DMS 273 (cell line): ENCODE results near the gene ACSM2B.
"Not testable (repeated sequence)": the region's sequence is repeated elsewhere in the genome, so short reads cannot be mapped to it uniquely, and the experiment has no call there.

ENCODE experiments used
- DNase-seq: peaks from one replicate; lab custom pipeline; 2025; ENCODE audit not compliant: unreplicated experiment; lab: John Stamatoyannopoulos, UW

Gene ACSM2B, protein sequence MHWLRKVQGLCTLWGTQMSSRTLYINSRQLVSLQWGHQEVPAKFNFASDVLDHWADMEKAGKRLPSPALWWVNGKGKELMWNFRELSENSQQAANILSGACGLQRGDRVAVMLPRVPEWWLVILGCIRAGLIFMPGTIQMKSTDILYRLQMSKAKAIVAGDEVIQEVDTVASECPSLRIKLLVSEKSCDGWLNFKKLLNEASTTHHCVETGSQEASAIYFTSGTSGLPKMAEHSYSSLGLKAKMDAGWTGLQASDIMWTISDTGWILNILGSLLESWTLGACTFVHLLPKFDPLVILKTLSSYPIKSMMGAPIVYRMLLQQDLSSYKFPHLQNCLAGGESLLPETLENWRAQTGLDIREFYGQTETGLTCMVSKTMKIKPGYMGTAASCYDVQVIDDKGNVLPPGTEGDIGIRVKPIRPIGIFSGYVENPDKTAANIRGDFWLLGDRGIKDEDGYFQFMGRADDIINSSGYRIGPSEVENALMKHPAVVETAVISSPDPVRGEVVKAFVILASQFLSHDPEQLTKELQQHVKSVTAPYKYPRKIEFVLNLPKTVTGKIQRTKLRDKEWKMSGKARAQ

DNA sequence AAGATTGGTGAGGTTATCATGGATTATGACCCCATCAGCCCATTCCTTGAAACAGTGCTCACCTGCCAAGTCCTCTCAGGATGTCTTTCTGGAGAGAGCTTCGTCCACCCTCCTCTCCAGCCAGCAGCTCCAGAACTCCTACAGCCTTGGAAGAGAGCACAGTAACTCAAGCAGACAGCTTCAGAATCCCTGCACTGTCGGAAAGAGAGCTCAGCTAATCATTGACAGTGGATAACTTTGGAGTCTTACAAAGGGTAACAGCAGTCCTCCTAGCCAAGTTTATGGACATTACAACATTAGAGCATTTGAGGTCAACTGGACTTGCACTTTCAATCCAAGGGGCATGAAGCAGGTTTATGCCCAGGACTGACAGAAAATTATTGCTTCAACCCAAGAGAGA is at the start of gene ACSM2B:
ACSM2B (minus strand) TSS at position 223 of the 400 bp plus-strand sequence. CDS start 11,522 bp downstream, outside the sequence.
- DNase-seq, result not testable (repeated sequence)

DNA sequence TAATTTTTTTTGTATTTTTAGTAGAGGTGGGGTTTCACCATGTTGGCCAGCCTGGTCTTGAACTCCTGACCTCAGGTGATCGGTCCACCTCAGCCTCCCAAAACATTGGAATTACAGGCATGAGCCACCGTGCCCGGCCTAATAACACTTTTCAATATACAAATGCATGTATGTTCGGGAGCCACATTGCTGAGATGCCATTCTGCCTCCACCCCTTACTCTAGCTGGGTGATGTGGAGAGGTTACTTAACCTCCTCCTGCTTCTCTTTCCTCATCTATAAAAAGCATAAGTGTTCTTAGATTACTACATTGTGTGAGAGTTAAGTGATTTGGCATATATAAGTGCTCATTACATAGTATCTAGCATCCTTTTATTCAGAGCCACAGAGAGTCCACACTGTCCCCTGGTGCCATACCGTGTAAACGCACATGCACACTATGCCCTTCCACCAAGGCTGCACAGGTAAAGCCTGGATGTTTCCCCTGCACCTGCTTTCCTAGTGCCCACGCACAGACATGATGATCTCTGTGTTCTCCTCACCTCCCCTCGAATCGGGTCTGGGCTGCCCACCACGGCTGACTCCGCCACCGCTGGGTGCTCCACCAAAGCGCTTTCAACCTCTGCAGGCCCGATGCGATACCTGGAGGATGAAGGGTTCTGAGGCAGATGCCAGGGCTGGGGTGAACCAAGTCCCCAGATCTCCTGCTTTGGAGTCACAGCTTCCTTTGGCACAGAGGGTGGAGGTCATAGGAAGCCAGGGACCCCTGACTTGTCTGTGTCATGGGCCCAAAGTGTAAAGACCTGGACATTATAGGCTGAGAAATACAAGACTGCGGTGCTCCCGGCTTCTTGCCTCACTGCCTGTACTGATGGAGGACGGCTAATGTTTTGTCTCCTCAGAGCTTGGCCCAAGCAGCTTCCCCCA is 49.0 kb upstream of the ACSM2B start:
- DNase-seq, result no peak

DNA sequence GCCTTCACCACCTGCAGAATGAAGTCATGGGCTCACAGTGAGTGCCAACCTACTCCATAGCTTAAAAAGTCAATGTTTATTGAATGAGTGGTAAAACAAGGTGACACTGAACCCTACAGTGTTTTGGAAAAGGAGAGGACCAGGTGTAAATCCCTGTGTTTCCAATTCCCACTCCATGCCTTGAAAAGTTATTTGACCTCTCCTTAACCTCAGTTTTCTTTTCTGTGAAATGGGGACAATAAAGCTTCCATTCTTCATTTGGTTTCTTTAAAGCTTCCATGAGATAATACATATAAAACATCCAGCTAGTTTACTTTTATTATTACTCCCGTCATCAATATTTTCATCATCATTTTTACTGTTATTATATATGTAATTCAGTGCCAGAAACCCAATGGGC is 48.0 kb upstream of the ACSM2B start:
- DNase-seq, result no peak

DNA sequence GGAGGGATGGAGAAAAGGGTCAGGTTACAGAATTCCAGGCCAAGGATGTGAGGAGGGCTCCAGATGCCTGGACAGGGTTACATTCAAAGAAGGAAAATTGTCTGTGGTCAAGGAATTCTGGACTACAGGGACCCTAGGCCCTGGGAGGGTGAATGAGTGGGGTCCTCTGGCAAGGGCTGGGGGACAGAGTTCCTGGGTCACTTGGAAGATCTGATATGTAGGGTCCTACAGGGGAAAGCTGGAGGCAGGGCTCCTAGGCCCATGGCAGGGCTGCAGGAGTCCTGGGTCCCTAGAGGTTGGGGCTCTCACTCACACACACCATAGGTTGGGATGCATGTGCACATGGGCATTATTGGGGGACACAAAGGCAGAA is 46.3 kb upstream of the ACSM2B start:
- DNase-seq, result no peak

DNA sequence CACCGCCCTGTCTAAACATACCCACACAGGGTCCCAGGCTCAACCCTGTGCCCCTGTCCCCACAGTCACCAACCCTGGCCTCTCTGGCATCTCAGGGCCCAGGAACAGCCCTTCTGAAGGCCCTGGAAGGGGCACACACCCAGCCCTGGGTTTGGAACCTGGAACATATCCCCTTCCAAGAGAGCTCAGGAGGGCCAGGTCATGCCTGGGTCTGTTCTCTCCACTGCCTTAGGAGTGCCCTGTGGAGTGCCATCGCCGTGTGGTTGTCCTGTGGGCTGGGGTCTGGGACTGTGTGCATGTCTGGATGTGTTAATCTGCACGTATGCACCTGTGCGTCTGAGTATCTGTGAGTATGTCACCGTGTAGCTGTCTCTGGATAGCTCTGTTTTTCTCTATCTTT is 45.2 kb upstream of the ACSM2B start:
- no peak for DNase-seq

DNA sequence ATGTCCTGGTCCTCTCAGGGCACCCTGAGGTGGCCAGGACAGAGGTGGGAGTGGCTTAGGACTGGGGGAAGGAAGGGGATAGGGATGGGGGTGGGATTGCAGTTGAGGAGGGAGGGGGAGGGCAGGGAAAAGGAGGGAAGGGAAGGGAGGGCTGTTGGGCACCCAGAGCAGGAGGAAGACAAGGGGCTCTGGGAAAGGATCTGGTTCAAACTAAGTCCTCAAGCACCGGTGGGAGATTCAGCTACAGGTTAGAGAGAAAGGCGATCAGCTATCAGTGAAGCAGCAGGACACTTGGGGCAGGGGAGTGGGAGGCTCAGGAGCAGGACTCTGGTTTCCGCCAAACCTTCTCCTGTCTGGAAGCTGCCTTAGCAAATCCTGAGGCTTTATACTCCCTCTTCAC is 44.6 kb upstream of the ACSM2B start:
- DNase-seq, result no peak

DNA sequence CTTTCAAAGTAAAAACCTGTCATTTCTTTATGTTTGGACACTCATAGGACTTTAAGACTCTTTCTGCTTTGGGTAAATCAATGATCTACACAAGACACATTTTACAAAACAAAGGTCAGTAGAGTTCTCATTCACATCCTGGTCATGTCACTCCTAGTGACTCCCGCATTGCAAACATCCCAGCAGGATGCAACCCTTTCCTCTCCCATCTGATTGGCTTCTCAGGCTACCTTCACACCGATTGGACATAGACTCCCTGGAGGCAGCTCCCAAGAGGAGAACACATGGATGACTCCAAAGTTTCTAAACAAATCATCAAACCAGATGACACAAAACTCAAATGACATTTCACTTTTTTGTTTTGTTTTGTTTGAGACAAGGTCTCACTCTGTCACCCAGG is 43.8 kb upstream of the ACSM2B start:
- DNase-seq, result no peak

DNA sequence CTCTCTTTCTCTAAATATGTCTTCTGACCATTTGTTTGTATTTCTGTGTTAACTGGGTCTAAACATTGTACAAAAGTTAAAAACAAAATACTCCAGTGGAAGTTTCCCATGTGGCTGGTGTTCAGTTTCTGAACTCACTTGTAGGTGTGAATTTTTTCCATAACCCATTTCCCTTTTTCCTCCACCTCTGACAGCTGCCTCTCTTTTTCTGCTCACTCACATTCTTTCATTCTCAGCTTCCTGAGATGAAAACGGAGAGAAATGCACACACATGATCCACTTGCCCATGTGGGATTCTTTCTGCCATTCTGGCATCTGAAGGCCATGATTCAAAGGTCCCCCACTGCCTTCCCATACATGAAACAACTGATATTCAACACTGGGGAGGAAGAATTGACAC is 41.1 kb upstream of the ACSM2B start:
- no peak for DNase-seq

DNA sequence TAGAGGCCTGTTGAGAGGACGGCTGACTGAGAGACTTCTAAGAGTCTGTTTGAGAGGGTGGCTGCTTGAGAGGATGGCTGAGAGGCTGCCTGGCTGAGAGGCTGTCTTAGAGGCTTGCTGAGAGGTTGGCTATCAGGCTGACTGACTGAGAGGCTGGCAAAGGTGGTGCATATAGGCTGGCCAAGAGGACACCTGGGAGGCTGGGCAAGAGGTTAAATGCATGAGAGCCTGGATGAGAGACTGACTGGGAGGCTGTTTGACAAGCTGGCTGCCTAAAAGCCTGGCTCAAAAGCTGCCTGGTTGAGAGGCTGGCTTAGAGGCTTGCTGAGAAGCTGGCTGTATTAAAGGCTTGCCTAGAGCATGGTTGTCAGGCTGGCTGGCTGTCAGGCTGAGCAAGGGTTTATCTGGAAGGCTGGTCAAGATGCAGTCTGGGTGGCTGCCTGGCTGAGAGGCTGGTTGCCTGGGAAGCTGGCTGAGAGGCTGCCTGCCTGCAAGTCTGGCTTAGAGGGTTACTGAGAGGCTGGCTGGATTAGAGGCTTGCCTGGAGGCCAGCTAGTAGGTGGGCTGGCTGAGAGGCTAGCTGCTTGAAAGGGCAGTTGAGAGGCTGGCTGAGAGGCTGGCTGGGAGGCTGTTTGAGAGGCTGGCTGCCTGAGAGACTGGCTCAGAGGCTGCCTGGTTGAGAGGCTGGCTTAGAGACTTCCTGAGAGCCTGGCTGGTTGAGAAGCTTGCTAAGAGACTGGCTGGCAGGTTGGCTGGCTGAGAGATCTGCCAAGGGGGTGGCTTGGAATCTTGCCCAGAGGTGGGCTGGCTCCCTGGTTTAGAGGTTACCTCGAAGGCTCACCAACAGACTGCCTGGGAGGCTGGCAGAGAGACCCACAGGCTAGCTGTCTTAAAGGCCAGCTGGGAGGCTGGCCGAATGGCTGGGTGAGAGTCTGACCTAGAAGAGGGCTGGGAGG is 38.3 kb upstream of the ACSM2B start:
- peak; percentile 33 for DNase-seq

DNA sequence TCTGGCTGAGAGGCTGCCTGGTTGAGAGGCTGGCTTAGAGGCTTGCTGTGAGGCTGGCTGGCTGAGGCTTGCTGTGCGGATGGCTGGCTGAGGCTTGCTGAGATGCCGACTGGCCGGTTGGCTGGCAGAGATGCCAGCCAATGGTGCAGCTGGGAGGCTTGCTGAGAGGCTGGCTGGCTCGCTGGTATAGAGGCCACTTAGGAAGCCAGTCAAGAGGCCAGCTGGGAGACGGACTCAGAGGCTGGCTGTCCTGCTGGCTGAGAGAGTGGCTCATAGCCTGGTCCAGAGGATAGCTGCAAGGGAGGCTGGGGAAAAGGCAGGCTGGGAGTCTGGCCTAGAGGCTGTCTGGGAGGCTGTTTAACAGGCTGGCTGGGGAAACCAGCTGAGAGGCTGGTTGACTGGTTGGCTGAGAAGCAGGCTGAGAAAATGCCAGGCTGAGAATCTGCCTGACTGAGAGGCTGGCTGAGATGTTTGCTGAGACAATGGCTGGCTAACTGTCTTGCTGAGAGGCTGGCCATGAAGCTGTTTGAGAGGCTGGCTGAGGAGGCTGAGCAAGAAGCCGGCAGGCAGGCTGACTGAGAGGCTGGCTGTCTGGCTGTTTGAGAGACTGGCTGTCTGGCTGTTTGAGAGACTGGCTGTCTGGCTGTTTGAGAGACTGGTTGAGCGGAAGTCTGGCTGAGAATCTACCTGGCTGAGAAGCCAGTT is 37.5 kb upstream of the ACSM2B start:
- no peak for DNase-seq

DNA sequence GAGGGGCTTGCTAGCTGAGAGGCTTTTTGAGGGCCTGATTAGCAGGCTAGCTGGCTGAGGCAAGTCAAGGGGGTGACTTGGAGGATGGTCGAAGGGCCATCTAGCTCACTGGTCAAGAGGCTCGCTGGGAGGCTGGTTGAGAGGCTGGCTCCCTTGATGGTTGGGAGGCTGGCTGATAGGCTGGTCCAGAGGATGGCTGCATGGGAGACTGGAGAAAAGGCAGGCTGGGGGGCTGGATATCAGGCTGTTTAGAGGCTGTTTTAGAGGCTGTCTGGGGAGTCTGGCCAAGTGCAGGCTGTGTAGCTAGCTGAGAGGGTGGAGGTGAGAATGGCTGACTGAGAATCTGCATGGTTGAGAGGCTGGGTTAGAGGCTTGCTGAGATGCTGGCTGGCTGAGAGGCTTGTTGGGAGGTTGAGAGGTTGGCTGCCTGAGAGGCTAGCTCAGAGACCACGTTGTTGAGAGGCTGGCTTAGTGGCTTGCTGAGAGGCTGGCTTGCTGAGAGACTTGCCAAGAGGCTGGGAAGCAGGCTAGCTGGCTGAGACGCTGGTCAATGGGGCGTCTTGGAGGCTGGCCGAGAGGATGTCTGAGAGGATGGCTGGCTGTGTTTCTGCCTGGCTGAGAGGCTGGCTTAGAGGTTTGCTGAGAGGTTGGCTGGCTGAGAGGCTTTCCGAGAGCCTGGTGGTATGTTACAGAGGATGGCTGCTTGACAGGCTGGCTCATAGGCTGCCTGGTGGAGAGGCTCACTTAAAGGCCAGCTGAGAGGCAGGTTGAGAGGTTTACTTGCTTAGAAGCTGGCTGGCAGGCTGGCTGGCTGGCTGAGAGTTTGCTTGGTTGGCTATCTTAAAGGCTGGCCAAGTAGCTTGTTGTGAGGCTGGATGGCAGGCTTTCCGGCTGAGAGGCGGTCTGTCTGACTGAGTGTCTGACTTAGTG is 36.6 kb upstream of the ACSM2B start:
- no peak for DNase-seq

DNA sequence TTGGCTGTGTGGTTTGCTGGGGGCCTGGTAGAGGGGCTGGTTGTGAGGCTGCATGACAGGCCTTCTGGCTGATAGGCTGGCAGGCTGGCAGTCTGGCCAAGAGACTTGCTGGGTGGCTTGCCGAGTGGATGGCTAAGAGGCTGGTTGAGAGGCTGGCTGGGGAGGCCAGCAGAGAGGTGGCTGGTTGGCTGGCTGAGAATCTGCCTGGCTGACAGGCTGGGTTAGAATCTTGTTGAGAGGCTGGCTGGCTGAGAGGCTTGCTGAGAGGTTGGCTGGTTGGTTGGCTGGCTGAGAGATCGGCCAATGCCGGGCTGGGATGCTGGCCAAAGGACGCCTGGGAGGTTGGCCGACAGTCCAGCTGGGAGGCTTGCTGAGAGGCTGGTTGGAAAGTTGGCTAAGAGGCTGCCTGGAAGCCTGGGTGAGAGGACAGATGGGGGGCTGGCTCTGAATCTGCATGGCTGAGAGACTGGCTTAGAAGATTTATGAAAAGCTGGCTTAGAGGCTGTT is 35.9 kb upstream of the ACSM2B start:
- peak; percentile 75 for DNase-seq

DNA sequence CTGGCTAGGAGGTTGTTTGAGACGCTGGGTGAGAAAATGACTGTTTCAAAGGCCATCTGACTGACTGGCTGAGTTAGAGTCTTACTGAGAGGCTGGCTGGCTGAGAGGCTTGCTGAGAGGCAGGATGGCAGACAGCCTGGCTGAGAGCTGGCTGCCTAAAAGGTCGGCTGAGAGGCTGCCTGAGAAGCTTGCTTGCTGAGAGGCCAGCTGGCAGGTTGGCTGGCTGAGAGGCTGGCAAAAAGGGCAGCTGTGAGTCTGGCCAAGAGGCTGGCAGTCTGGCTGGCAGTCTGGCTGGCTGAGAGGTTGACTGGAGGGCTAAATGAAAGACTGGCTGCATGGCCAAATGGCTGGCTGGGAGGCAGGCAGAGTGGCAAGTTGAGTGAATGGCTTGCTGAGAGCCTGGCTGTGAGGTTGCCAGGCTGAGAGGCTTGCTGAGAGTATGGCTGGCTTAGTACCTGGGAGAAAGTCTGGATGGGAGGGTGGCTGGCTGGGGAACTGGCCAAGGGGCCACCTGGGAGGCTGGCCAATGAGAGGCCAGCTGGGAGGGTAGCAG is 35.3 kb upstream of the ACSM2B start:
- DNase-seq, result peak; percentile 91

DNA sequence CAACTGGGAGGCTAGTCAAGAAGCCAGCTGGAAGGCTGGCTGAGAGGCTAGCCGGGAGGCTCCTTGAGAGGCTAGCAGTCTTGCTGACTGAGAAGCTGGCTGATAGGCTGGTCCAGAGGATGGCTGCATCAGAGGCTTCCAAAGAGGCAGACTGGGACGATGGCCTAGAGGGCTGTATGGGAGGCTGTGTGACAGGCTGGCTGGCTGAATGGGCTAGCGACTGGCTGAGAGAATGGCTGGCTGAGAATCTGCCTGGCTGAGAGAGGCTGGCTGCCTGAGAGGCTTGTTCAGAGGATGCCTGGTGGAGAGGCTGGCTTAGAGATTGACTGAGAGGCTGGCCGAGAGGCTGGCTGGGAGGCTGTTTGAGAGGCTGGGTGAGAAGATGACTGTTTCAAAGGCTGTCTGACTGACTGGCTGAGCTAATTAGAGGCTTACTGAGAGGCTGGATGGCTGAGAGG is 34.8 kb upstream of the ACSM2B start:
- DNase-seq, result no peak

DNA sequence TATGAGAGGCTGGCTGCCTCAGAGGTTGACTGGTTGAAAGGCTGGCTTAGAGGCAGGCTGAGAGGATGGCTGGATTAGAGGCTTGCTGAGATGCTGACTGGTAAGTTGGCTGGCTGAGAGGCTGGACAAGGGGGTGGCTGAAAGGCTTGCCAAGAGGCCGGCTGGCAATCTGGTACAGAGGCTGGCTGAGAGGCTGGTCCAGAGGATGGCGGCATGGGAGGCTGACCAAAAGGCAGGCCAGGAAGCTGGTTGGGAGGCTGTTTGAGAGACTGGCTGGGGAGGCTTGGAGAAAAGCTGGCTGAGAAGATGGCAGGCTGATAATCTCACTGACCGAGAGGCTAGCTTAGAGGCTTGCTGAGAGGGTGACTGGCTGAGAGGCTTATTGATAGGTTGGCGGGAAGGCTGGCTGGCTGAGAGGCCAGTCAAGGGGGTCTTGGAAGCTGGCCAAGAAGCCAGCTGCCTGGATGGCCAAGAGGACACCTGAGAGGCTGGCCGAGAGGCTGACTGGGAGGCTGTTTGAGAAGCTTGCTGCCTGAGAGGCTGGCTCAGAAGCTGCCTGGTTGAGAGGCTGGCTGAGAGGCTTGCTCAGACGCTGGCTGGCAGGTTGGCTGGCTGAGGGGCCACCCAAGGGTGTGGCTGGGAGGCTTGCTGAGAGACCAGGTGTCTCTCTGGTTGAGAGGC is 34.2 kb upstream of the ACSM2B start:
- DNase-seq, result peak; percentile 43

DNA sequence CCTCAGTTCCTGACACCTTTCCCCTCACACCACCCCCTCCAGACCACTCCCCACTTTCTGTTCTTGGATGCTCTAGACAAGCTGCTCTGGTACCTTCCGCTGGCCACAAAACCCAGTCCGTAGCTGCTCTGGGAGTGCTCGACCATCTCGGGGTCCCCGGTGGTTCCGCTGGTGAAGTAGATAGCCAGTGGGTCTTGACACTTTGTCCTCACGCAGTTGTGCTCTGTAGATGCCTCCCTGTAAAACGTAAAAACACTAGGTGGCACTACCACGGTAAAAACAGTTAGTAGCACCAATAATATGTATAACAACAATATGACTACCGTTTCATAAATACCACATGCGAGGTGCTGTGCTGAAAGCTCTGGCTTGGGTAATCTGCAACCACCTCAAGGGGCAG is 26.0 kb upstream of the ACSM2B start:
- peak; percentile 22 for DNase-seq

DNA sequence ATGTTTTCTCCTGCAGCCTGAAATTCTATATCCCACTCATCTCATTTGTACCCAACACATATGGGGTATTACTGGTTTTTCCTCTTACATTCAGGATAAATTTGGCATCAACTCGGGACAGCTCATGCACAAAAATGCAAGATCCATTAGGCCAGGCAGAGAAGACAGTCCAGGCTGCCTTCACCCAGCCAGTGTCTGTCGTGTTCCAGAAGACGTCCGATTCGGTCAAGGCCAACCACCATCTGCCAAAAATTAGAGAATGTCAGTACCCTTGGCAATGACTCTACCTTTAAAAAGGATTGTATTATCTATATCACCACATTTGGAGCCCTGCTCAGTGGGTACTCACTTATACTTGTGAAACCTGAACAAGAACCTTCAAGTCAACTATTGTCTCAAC is 23.3 kb upstream of the ACSM2B start:
- DNase-seq, result not testable (repeated sequence)
